Activated naive CD8-positive, alpha-beta T cell treated with anti-CD3 and anti-CD28 coated beads, Interleukin-2, amount 50 U/mL, for 24 hours (primary cell): ENCODE results near the gene UST.
"Not testable (repeated sequence)": the region's sequence is repeated elsewhere in the genome, so short reads cannot be mapped to it uniquely, and the experiment has no call there.

ENCODE experiments used
- ATAC-seq: fragments of 150-1000 bp; cut with Tn5 transposase; one replicate; pipeline ENCODE4 v1.10.0; 2021
- DNase-seq: peaks from one replicate; pipeline ENCODE4 v3.0.0; 2021
- H3K27ac Mint-ChIP-seq: one replicate; pipeline ENCODE4 v1.8.0; 2021; ENCODE audit warnings: mild to moderate bottlenecking, mixed read lengths
- H3K27me3 Mint-ChIP-seq: one replicate; pipeline ENCODE4 v1.8.0; 2021; ENCODE audit warnings: mixed read lengths
- H3K36me3 Mint-ChIP-seq: one replicate; pipeline ENCODE4 v1.8.0; 2021; ENCODE audit warnings: low read depth, mixed read lengths
- H3K4me1 Mint-ChIP-seq: one replicate; pipeline ENCODE4 v1.8.0; 2021; ENCODE audit warnings: mixed read lengths
- H3K4me3 Mint-ChIP-seq: one replicate; pipeline ENCODE4 v1.8.0; 2021; ENCODE audit warnings: mild to moderate bottlenecking, moderate library complexity, mixed read lengths
- H3K9me3 Mint-ChIP-seq: one replicate; pipeline ENCODE4 v1.8.0; 2021; ENCODE audit warnings: mixed read lengths

UST gene

DNA sequence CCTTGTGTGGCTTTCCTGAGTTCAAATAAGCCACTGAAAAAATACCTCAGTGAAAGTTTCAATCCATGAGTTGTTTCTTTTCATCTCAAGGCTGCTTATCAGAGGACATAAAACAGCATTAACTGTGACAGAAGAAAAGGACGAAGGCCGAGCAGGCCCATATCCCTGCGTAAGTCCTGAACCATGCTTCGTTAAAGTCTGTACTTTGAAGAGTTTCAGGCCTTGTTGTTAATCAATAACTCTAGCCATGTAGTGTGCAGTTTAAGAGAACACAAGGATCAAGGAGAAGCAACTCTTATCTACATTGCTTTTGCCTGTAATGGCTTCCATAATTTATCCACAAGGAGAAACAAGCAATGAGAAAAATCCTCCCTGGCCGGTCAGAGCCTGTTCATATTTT lies 165.4 kb downstream of the UST start:
- H3K4me3 Mint-ChIP-seq, result no peak overlapping the region
- no peak for ATAC-seq
- H3K36me3 Mint-ChIP-seq, result no peaks in the 10 kb centered on the region
- H3K4me1 Mint-ChIP-seq, result no peaks in the 10 kb centered on the region
- no peaks in the 10 kb centered on the region for H3K9me3 Mint-ChIP-seq
- H3K27me3 Mint-ChIP-seq, result no peaks in the 10 kb centered on the region
- DNase-seq, result no peak
- H3K27ac Mint-ChIP-seq, result no peak overlapping the region

- H3K27ac Mint-ChIP-seq, result no peak overlapping the region
These were observed 169.0 kb downstream of the UST start for GRCh38 chr6:148915810-148916209.

GRCh38 chr6:148916485-148916884 lies 169.7 kb downstream of the UST start:
- not testable (repeated sequence) for H3K9me3 Mint-ChIP-seq, H3K27ac Mint-ChIP-seq, H3K36me3 Mint-ChIP-seq, ATAC-seq, DNase-seq, H3K27me3 Mint-ChIP-seq, H3K4me3 Mint-ChIP-seq, H3K4me1 Mint-ChIP-seq

More at GRCh38 chr6:148915810-148916209, 169.0 kb downstream of the UST start:
- no peak for ATAC-seq
- DNase-seq, result no peak
- Mint-ChIP-seq H3K27me3 (no peaks in the 10 kb centered on the region), H3K36me3 (peaks cover 4% of the 10 kb centered on the region), H3K9me3 (peaks cover 9% of the 10 kb centered on the region), H3K4me3 (no peak overlapping the region), H3K4me1 (no peaks in the 10 kb centered on the region)

GRCh38 chr6:148924226-148925012 lies 177.6 kb downstream of the UST start:
- no peak for ATAC-seq
- no peak overlapping the region for H3K4me3 Mint-ChIP-seq

DNA sequence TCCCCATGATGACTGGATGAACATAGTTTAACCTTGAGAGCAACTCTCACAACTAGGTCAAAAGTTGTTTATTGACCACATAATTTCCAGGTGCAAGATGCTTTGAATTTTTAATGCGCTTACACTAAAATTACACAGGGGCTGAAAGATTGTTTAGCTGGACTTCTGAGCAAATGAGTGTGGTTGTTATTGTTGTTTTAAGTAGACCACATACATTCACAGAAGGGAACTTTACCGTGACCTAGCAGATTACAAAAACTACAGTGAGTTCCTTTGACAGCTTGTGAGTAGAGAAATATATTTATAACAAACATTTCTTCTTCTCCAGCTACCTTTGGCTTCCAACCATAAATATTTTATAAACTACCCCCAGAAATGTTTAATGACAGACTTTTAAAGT lies 178.9 kb downstream of the UST start:
- ATAC-seq, result no peak
- no peak for DNase-seq
- H3K36me3 Mint-ChIP-seq, result no peaks in the 10 kb centered on the region
- H3K4me1 Mint-ChIP-seq, result no peaks in the 10 kb centered on the region
- no peak overlapping the region for H3K4me3 Mint-ChIP-seq
- H3K27ac Mint-ChIP-seq, result no peak overlapping the region
- H3K9me3 Mint-ChIP-seq, result no peaks in the 10 kb centered on the region
- H3K27me3 Mint-ChIP-seq, result no peaks in the 10 kb centered on the region

More at GRCh38 chr6:148924226-148925012, 177.6 kb downstream of the UST start:
- Mint-ChIP-seq H3K4me1 (no peaks in the 10 kb centered on the region), H3K27me3 (no peaks in the 10 kb centered on the region), H3K36me3 (no peaks in the 10 kb centered on the region), H3K27ac (no peak overlapping the region), H3K9me3 (peaks cover 2% of the 10 kb centered on the region)
- DNase-seq, result no peak

DNA sequence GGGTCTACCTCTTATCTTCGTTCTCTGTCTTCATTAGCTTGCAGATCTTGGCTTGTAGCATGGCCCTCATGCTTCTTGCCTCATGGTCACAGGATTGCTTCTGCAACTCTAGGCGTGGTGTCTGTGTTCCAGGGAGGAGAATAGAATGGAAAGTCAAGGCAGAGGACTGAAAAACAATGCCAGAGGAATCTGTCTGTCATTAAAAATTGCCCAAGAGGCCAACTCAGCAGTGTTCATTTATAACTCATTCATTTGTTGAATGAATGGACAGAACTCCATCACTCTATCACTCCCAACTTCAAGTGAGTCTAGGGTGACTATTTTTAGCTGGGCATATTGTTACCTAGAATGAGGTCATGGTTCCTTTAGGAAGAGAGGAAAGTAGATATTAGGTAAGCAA lies 179.6 kb downstream of the UST start:
- Mint-ChIP-seq H3K4me1 (no peaks in the 10 kb centered on the region), H3K9me3 (no peaks in the 10 kb centered on the region), H3K4me3 (no peak overlapping the region), H3K36me3 (no peaks in the 10 kb centered on the region), H3K27me3 (no peaks in the 10 kb centered on the region), H3K27ac (no peak overlapping the region)
- DNase-seq (no peak), ATAC-seq (no peak)

DNA sequence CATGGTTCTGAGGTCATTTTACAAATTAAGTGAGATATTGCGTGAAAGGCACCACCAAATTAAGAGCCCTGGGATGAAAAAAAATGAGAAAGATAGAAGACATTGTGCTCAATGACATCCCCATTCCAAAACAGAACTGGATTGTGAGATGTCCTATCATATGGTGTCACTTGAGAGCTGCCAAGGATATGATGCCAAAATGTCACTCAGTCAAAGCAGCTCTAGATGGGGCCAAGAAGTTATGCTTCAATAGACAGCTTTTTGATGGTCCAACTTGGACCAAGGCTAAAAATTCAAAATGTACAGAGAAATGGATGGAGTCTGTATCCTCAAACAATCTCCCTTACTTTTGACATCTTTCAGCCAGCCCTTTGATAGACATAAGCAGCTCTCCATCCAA lies 180.8 kb downstream of the UST start:
- Mint-ChIP-seq H3K9me3 (no peaks in the 10 kb centered on the region), H3K27ac (no peak overlapping the region), H3K4me1 (no peaks in the 10 kb centered on the region), H3K27me3 (no peaks in the 10 kb centered on the region), H3K36me3 (no peaks in the 10 kb centered on the region), H3K4me3 (no peak overlapping the region)
- ATAC-seq (no peak), DNase-seq (no peak)

GRCh38 chr6:148928811-148929210 lies 182.0 kb downstream of the UST start:
- DNase-seq, result no peak
- H3K36me3 Mint-ChIP-seq, result no peaks in the 10 kb centered on the region
- ATAC-seq, result no peak
- no peak overlapping the region for H3K4me3 Mint-ChIP-seq
- no peaks in the 10 kb centered on the region for H3K9me3 Mint-ChIP-seq
- H3K4me1 Mint-ChIP-seq, result no peaks in the 10 kb centered on the region
- no peak overlapping the region for H3K27ac Mint-ChIP-seq
- peaks cover 4% of the 10 kb centered on the region for H3K27me3 Mint-ChIP-seq

- Mint-ChIP-seq H3K4me3 (no peak overlapping the region), H3K27ac (no peak overlapping the region)
These were observed 185.4 kb downstream of the UST start for GRCh38 chr6:148932208-148932607.

DNA sequence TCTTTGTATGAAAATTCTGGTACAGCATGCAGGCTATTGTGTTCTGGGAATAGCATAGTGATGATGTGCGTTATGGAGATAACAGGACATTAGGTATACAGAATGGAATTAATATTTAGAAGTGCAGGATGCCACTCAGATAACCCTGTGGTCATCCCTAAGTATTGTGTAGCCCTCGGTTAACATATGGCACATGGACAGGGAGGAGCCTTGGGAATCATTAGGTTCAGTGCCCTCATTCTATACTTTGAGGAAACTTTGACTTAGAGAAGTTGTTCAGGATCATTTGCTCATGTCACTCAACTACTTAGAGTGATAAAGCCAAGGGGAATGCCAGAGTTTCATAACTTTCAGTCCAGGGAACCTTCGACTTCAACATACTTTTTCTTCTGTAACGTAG lies 185.9 kb downstream of the UST start:
- H3K4me1 Mint-ChIP-seq, result no peaks in the 10 kb centered on the region
- H3K27ac Mint-ChIP-seq, result no peak overlapping the region
- ATAC-seq (no peak), DNase-seq (no peak)
- no peaks in the 10 kb centered on the region for H3K9me3 Mint-ChIP-seq
- H3K36me3 Mint-ChIP-seq, result no peaks in the 10 kb centered on the region
- peaks cover 6% of the 10 kb centered on the region for H3K27me3 Mint-ChIP-seq
- H3K4me3 Mint-ChIP-seq, result no peak overlapping the region

More at GRCh38 chr6:148932208-148932607, 185.4 kb downstream of the UST start:
- ATAC-seq (no peak), DNase-seq (no peak)
- no peaks in the 10 kb centered on the region for H3K9me3 Mint-ChIP-seq
- no peaks in the 10 kb centered on the region for H3K36me3 Mint-ChIP-seq
- no peaks in the 10 kb centered on the region for H3K4me1 Mint-ChIP-seq
- peaks cover 6% of the 10 kb centered on the region for H3K27me3 Mint-ChIP-seq

DNA sequence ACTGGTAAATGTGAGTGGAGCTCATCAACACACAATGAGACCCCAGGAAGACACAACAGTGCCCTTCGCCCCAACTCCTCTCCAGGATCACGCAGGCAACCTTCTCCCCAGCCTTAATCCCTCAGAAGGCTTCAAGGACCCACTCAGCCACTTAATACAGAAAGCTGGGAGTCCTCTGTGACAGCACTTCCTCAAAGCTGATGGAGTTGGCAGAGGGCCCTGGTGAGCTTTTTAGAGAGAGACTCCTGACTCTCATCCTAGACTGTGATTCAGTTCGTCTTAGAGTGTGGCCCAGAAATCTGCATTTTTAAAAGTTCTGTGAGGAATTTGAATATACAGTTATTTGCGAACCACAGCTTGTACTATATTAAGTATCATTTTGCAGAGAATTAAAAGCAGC lies 187.7 kb downstream of the UST start:
- no peak for ATAC-seq
- Mint-ChIP-seq H3K4me1 (no peaks in the 10 kb centered on the region), H3K27me3 (peaks cover 6% of the 10 kb centered on the region), H3K9me3 (no peaks in the 10 kb centered on the region), H3K4me3 (no peak overlapping the region), H3K27ac (no peak overlapping the region), H3K36me3 (no peaks in the 10 kb centered on the region)
- DNase-seq, result no peak

- H3K4me1 Mint-ChIP-seq, result no peaks in the 10 kb centered on the region
- no peak overlapping the region for H3K4me3 Mint-ChIP-seq
These were observed 188.1 kb downstream of the UST start for GRCh38 chr6:148934961-148935360.

DNA sequence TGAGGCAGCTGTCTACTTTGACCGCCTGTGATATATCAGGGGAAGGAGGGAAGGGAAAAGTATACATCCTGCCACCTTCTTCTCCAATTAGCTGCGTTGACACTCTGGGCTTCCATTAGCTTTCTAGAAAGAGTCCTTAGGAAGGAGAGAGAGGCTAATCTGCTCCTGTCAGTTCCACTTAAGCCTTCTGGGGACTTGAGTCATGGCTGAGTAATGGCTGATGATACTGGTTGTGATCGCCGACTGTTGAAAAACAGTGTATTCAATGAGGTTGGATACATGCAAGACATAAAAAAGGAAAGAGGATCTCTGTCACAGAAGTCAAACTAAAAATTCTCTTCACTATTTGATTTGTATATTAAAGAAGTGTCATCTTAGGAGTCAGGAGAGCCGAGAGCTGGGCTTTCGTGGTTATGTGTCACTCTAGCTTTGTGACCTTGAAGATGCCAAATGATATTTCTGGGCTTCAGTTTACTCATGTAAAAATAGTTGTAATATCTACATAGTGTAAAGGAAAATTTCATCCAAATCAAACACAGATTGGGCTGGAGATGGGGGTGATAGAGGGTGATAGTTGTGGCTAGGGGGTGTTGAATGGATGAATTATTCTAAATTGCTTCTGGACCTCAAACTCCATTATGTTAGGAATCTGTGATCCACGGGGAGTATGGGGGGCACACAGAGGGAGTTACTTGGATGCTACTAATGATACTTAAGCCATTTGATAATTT lies 189.0 kb downstream of the UST start:
- Mint-ChIP-seq H3K4me3 (no peak overlapping the region), H3K4me1 (no peaks in the 10 kb centered on the region), H3K27ac (no peak overlapping the region), H3K36me3 (no peaks in the 10 kb centered on the region), H3K27me3 (peaks cover 6% of the 10 kb centered on the region), H3K9me3 (no peaks in the 10 kb centered on the region)
- ATAC-seq, result no peak
- no peak for DNase-seq

More at GRCh38 chr6:148934961-148935360, 188.1 kb downstream of the UST start:
- Mint-ChIP-seq H3K27ac (no peak overlapping the region), H3K9me3 (no peaks in the 10 kb centered on the region), H3K36me3 (no peaks in the 10 kb centered on the region), H3K27me3 (peaks cover 6% of the 10 kb centered on the region)
- DNase-seq (no peak), ATAC-seq (no peak)

- Mint-ChIP-seq H3K4me3 (no peak overlapping the region), H3K27ac (no peak overlapping the region), H3K36me3 (no peaks in the 10 kb centered on the region), H3K4me1 (no peaks in the 10 kb centered on the region), H3K9me3 (no peaks in the 10 kb centered on the region), H3K27me3 (no peaks in the 10 kb centered on the region)
- DNase-seq (no peak), ATAC-seq (no peak)
These were observed 196.6 kb downstream of the UST start for GRCh38 chr6:148943451-148943850.

- Mint-ChIP-seq H3K36me3 (no peaks in the 10 kb centered on the region), H3K27me3 (no peaks in the 10 kb centered on the region), H3K9me3 (no peaks in the 10 kb centered on the region), H3K27ac (no peak overlapping the region), H3K4me3 (no peak overlapping the region), H3K4me1 (no peaks in the 10 kb centered on the region)
- ATAC-seq (no peak), DNase-seq (no peak)
These were observed 197.8 kb downstream of the UST start for GRCh38 chr6:148944608-148945007.
